Endothelial cell of umbilical vein (primary cell): ENCODE results near the gene MED26. TPM values are rescaled to one million over a fixed set of nuclear protein-coding genes. Genes with fewer than 3 reads are reported as not detected.
"Not testable (repeated sequence)": the region's sequence is repeated elsewhere in the genome, so short reads cannot be mapped to it uniquely, and the experiment has no call there.

Source experiments
- BruUV-seq: library from RNA; stranded (reverse); fragments of 400-500 nt; replicated peaks from 2 replicates; lab custom pipeline; 2021; lab: Mats Ljungman, UMichigan
- CTCF ChIA-PET: fragments of 300-600, 350-600 bp; sonication (Branson Sonifier 250); formaldehyde crosslinking; loops from one replicate; lab custom pipeline; 2021; ENCODE audit warnings: antibody characterized with exemption, inconsistent platforms; lab: Charles Lee
- POLR2A ChIA-PET: fragments of 300-600, 350-600 bp; sonication (Branson Sonifier 250); formaldehyde crosslinking; loops from one replicate; lab custom pipeline; 2021; ENCODE audit warnings: antibody characterized with exemption, inconsistent platforms; lab: Charles Lee
- DNase-seq: peaks from one replicate; pipeline ENCODE4 v3.0.0-alpha.2; 2011; ENCODE audit warnings: low read depth, low spot score
- FAIRE-seq: peaks from 2 replicates; lab custom pipeline; 2011; peaks lifted over from hg19 to GRCh38; lab: Jason Lieb, UNC
- H2AFZ ChIP-seq: 2 replicates; pipeline ENCODE4 v1.6.0; 2012; ENCODE audit warnings: low read depth, low read length, control low read depth, inconsistent platforms
- H3K27ac ChIP-seq: 2 replicates; pipeline ENCODE4 v1.5.1; 2011; ENCODE audit warnings: low read depth, mild to moderate bottlenecking, control low read depth, low read length, moderate library complexity; ENCODE audit not compliant: insufficient read depth
- H3K27me3 ChIP-seq, 2 experiments: 2 replicates each; pipeline versions ENCODE4 v1.6.0 to v1.6.1; 2011; ENCODE audit warnings: low read length in 2 of 2, mixed read lengths in 1 of 2; ENCODE audit not compliant: control insufficient read depth in 2 of 2, insufficient read depth in 2 of 2
- H3K36me3 ChIP-seq, 2 experiments: 2 replicates in 1 of 2; 3 replicates in 1 of 2; pipeline ENCODE4 v1.5.1; 2011; ENCODE audit warnings: low read length in 2 of 2, mild to moderate bottlenecking in 1 of 2, moderate library complexity in 1 of 2; ENCODE audit not compliant: control insufficient read depth in 2 of 2, insufficient read depth in 2 of 2; ENCODE audit errors: extremely low read depth in 1 of 2
- H3K4me1 ChIP-seq: 3 replicates; pipeline ENCODE4 v1.5.1; 2011; ENCODE audit warnings: mild to moderate bottlenecking, low read length; ENCODE audit not compliant: control insufficient read depth, insufficient read depth; ENCODE audit errors: extremely low read depth
- H3K4me2 ChIP-seq: 2 replicates; pipeline ENCODE4 v1.6.1; 2011; ENCODE audit warnings: low read length, control low read depth, mixed read lengths; ENCODE audit not compliant: insufficient read depth
- H3K4me3 ChIP-seq, 3 experiments: fragments of 200-600 bp in 1 of 3; sonication (generic), shearing (Covaris generic) in 1 of 3; replicated peaks in 1 of 3; 2 replicates each; pipeline ENCODE4 v1.5.1; 2011 to 2016; ENCODE audit warnings: control low read depth in 3 of 3, low read length in 3 of 3, mild to moderate bottlenecking in 2 of 3, inconsistent platforms in 1 of 3, low read depth in 1 of 3, moderate library complexity in 1 of 3; ENCODE audit not compliant: insufficient read depth in 1 of 3
- H3K79me2 ChIP-seq: 2 replicates; pipeline ENCODE4 v1.6.0; 2012; ENCODE audit warnings: low read length, inconsistent platforms; ENCODE audit not compliant: control insufficient read depth, insufficient read depth
- H3K9ac ChIP-seq: replicated peaks from 2 replicates; pipeline ENCODE3; 2011; ENCODE audit warnings: low read length, control low read depth; ENCODE audit not compliant: insufficient read depth; ENCODE audit errors: extremely low read depth
- H3K9me1 ChIP-seq: replicated peaks from 3 replicates; pipeline ENCODE4 v1.6.0; 2011; ENCODE audit warnings: mild to moderate bottlenecking, low read length; ENCODE audit not compliant: control insufficient read depth, insufficient read depth; ENCODE audit errors: extremely low read depth
- H3K9me3 ChIP-seq: replicated peaks from 2 replicates; pipeline ENCODE4 v1.5.1; 2012; ENCODE audit warnings: low read length, inconsistent platforms; ENCODE audit not compliant: control insufficient read depth, insufficient read depth
- H4K20me1 ChIP-seq: replicated peaks from 2 replicates; pipeline ENCODE3; 2011; ENCODE audit warnings: mild to moderate bottlenecking, low read length; ENCODE audit not compliant: control insufficient read depth, insufficient read depth; ENCODE audit errors: extremely low read depth
- CTCF ChIP-seq, 2 donors: IDR thresholded peaks; 1 replicate in 1 of 2; 2 replicates in 1 of 2; pipeline ENCODE4 v1.5.1; 2011; ENCODE audit warnings: low read length in 2 of 2, mild to moderate bottlenecking in 2 of 2, moderate library complexity in 2 of 2, control low read depth in 1 of 2, inconsistent platforms in 1 of 2, low read depth in 1 of 2; ENCODE audit not compliant: insufficient read depth in 1 of 2; ENCODE audit errors: extremely low read depth in 1 of 2
- EZH2 ChIP-seq: IDR thresholded peaks from 2 replicates; pipeline ENCODE4 v1.6.1; 2012; ENCODE audit warnings: borderline replicate concordance, low read depth, mild to moderate bottlenecking, moderate library complexity, low read length, inconsistent platforms; ENCODE audit not compliant: severe bottlenecking
- FOS ChIP-seq: IDR thresholded peaks from 2 replicates; pipeline ENCODE4 v1.6.1; 2011; ENCODE audit warnings: mild to moderate bottlenecking, low read length, moderate library complexity, borderline replicate concordance; ENCODE audit not compliant: insufficient read depth
- GATA2 ChIP-seq: IDR thresholded peaks from 2 replicates; pipeline ENCODE4 v1.7.0; 2011; ENCODE audit warnings: low read depth, mild to moderate bottlenecking, moderate library complexity, mixed read lengths, low read length; ENCODE audit not compliant: insufficient read length, insufficient read depth
- MYC ChIP-seq: IDR thresholded peaks from one replicate; pipeline ENCODE4 v1.6.1; 2011; ENCODE audit warnings: mild to moderate bottlenecking, low read depth, low read length
- POLR2A ChIP-seq: IDR thresholded peaks from 2 replicates; pipeline ENCODE4 v1.6.1; 2012; ENCODE audit warnings: low read depth, mild to moderate bottlenecking, control low read depth, low read length
- dilution Hi-C: fragments of 300-500 bp; cut with MboI; formaldehyde crosslinking; loops from one replicate; pipeline ENCODE4 v1.15.0; 2019; ENCODE audit warnings: low sequenced_read_pairs; ENCODE audit not compliant: extremely low pct_ligation_motif_present
- intact Hi-C: fragments of 100-400 bp; cut with micrococcal nuclease; formaldehyde crosslinking; loops from one replicate; pipeline ENCODE4 v1.10.0; 2022
- polyA plus RNA-seq, 4 experiments: library from polyadenylated mRNA; depleted of rRNA in 3 of 4; stranded (reverse) in 3 of 4; unstranded in 1 of 4; fragments of >200 nt; gene quantifications; 2 replicates each; pipeline versions ENCODE4 v1.2.1 to v1.2.3, GENCODE V29; 2011 to 2012; ENCODE audit warnings: missing spikeins in 1 of 4
- total RNA-seq: library from RNA; stranded (reverse); gene quantifications from 2 replicates; pipeline ENCODE4 v1.2.3, GENCODE V29; 2021

The MED26 gene
- total and polyA plus RNA-seq, 2 donors (not counting 3 experiments of a cell fraction or from before 2014, with no cell fraction given): 5.6 to 13.4 TPM

- Histone ChIP-seq H3K27ac (no peak overlapping the region), H3K9me1 (no peaks in the 10 kb centered on the region), H4K20me1 (no peaks in the 10 kb centered on the region), H3K4me2 (no peak overlapping the region), H3K9me3 (no peaks in the 10 kb centered on the region), H2AFZ (no peak overlapping the region), H3K36me3 (peaks cover 3 to 22% of the 10 kb centered on the region in 2 experiments), H3K9ac (no peak overlapping the region), H3K27me3 (no peaks in the 10 kb centered on the region), H3K79me2 (no peaks in the 10 kb centered on the region), H3K4me1 (no peaks in the 10 kb centered on the region), H3K4me3 (no peak overlapping the region)
- POLR2A ChIA-PET: no interaction called here
- intact Hi-C loops: no loop called here
- DNase-seq (no peak), FAIRE-seq (no peak)
- CTCF ChIA-PET: no interaction called here
- TF ChIP-seq POLR2A (no peak), GATA2 (no peak), EZH2 (no peak), CTCF (IDR thresholded peaks at IDR 0.05; ENCODE audit: extremely low read depth in 1 of 2, insufficient read depth in 1 of 2, low read depth in 1 of 2, low read length in 2 of 2) (no peak), MYC (no peak), FOS (no peak)
- BruUV-seq: no TSS peak
- dilution Hi-C loops: no loop called here
Observed at GRCh38 chr19:16554776-16555175, 73.2 kb downstream of the MED26 start.

DNA sequence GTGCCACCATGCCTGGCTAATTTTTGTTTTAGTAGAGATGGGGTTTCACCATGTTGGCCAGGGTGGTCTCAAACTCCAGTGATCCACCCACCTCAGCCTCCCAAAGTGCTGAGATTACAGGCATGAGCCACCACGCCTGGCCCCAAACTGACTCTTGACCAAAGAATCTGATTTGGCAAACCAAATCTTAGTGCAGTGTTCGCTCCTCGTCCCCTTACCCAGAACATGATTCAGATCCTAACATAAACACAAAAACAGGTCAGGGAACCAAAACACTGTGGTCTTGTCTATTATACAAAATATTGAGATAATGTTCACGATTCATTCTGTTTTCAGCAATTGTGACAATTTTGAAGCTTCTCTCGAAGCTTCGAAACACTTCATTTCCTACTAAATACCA lies 76.1 kb downstream of the MED26 start:
- H3K4me3 ChIP-seq, H2AFZ ChIP-seq, H3K27me3 ChIP-seq, H3K9me1 ChIP-seq, intact Hi-C loops, H3K9me3 ChIP-seq, H3K4me2 ChIP-seq, dilution Hi-C loops, FAIRE-seq, H3K27ac ChIP-seq, H3K9ac ChIP-seq, H3K4me1 ChIP-seq, DNase-seq, CTCF ChIA-PET, BruUV-seq, POLR2A ChIA-PET, H3K79me2 ChIP-seq, H4K20me1 ChIP-seq: not testable (repeated sequence)
- H3K36me3 ChIP-seq: peaks cover 3 to 22% of the 10 kb centered on the region in 2 experiments
